PC-9 (cell line): Measurements from ENCODE around the gene SLC43A1. TPM values are rescaled to one million over a fixed set of nuclear protein-coding genes. Genes with fewer than 3 reads are reported as not detected.
A peak's percentile ranks its signal among the peaks of the same experiment; 100 is the strongest.

Experiments
- BruUV-seq: library from RNA; stranded (reverse); fragments of 400-500 nt; replicated peaks from 2 replicates; lab custom pipeline; 2021; lab: Mats Ljungman, UMichigan
- CTCF ChIA-PET: fragments of 300-600 bp; sonication (Branson Sonifier 250); formaldehyde crosslinking; loops from one replicate; lab custom pipeline; 2022; ENCODE audit warnings: antibody characterized with exemption; lab: Charles Lee
- POLR2A ChIA-PET: fragments of 300-600 bp; sonication (Branson Sonifier 250); formaldehyde crosslinking; loops from one replicate; lab custom pipeline; 2022; ENCODE audit warnings: antibody characterized with exemption; ENCODE audit not compliant: unreplicated experiment; lab: Charles Lee
- DNase-seq, 2 experiments: peaks; one replicate each; pipeline versions ENCODE4 v3.0.0 to v3.0.0-alpha.2; 2015 to 2022; ENCODE audit warnings: mixed read lengths in 1 of 2
- H2AFZ ChIP-seq: fragments of 200-600 bp; sonication (generic); 2 replicates; pipeline ENCODE4 v1.8.1; 2017; ENCODE audit warnings: antibody characterized with exemption
- H3F3A ChIP-seq: fragments of 200-600 bp; sonication (generic); 2 replicates; pipeline ENCODE4 v1.8.1; 2017; ENCODE audit warnings: antibody characterized with exemption, mild to moderate bottlenecking, low read depth; ENCODE audit not compliant: insufficient read depth
- H3K27ac ChIP-seq: fragments of 200-600 bp; sonication (generic); 2 replicates; pipeline ENCODE4 v1.6.1; 2016; ENCODE audit warnings: mixed run types
- H3K27me3 ChIP-seq: fragments of 200-600 bp; sonication (generic); 2 replicates; pipeline ENCODE4 v1.6.1; 2016; ENCODE audit warnings: low read depth, mixed run types; ENCODE audit not compliant: insufficient read depth
- H3K36me3 ChIP-seq: fragments of 200-600 bp; sonication (generic); 2 replicates; pipeline ENCODE4 v1.6.1; 2016; ENCODE audit warnings: low read depth, mixed run types
- H3K4me1 ChIP-seq: fragments of 200-600 bp; sonication (generic); replicated peaks from 2 replicates; pipeline ENCODE4 v1.6.1; 2016; ENCODE audit warnings: mixed run types; ENCODE audit not compliant: insufficient read depth
- H3K4me2 ChIP-seq: fragments of 200-600 bp; sonication (generic); 2 replicates; pipeline ENCODE4 v1.6.1; 2017; ENCODE audit warnings: mixed run types
- H3K4me3 ChIP-seq: fragments of 200-600 bp; sonication (generic); 2 replicates; pipeline ENCODE4 v1.6.1; 2016; ENCODE audit warnings: mixed run types
- H3K79me2 ChIP-seq: fragments of 200-600 bp; sonication (generic); 2 replicates; pipeline ENCODE4 v1.6.1; 2017; ENCODE audit warnings: low read depth, mixed run types
- H3K9me2 ChIP-seq: fragments of 200-600 bp; sonication (generic); 2 replicates; pipeline ENCODE4 v1.8.1; 2017; ENCODE audit warnings: mild to moderate bottlenecking; ENCODE audit not compliant: insufficient read depth
- H3K9me3 ChIP-seq: fragments of 200-600 bp; sonication (generic); 2 replicates; pipeline ENCODE4 v1.8.1; 2016; ENCODE audit warnings: low read depth; ENCODE audit not compliant: insufficient read depth
- H4K20me1 ChIP-seq: fragments of 200-600 bp; sonication (generic); 2 replicates; pipeline ENCODE4 v1.8.1; 2017; ENCODE audit not compliant: insufficient read depth
- EZH2 ChIP-seq: fragments of 200-600 bp; sonication (generic); IDR thresholded peaks from 2 replicates; pipeline ENCODE4 v1.8.0; 2017; ENCODE audit warnings: antibody characterized with exemption, low read depth
- intact Hi-C: fragments of 100-400 bp; cut with micrococcal nuclease; formaldehyde crosslinking; loops from one replicate; pipeline ENCODE4 v1.10.0; 2022; ENCODE audit not compliant: unreplicated experiment
- total RNA-seq: library from RNA; stranded (reverse); gene quantifications from 2 replicates; pipeline ENCODE4 v1.2.3, GENCODE V29; 2021
- TF ChIP-seq, protein P1 (sequence below): fragments of 200-600 bp; sonication (generic); conservative IDR thresholded peaks from 2 replicates; pipeline ENCODE4 v1.6.1; 2017; ENCODE audit warnings: mixed run types, antibody characterized with exemption, mild to moderate bottlenecking, moderate library complexity

Gene SLC43A1
- total RNA-seq, 1 experiment from 2014 or later = 4.0 TPM

DNA sequence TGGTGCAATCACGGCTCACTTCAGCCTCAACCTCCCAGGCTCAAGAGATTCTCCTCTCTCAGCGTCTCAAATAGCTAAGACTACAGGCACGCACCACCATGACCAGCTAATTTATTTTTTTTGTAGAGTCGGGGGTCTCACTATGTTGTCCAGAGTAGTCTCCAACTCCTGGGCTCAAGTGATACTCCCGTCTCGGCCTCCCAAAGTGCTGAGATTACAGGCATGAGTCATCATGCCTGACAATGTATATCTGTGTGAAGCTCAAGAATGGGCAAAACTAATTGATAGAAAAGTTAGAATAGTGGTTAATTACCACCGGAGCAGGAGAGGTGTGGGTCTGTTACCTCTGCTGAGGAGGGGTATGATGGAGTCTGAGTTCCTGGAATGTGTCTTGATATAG, 79.5 kb downstream of the SLC43A1 start:
- Histone ChIP-seq H3K27me3 (no peaks in the 10 kb centered on the region), H4K20me1 (no peaks in the 10 kb centered on the region), H3K4me2 (no peak overlapping the region), H2AFZ (no peak overlapping the region), H3K4me1 (peaks cover 38% of the 10 kb centered on the region), H3K9me3 (no peaks in the 10 kb centered on the region), H3K4me3 (no peak overlapping the region), H3K9me2 (no peaks in the 10 kb centered on the region), H3K79me2 (no peaks in the 10 kb centered on the region), H3K27ac (no peak overlapping the region), H3F3A (peaks cover 21% of the 10 kb centered on the region), H3K36me3 (no peaks in the 10 kb centered on the region)
- TF ChIP-seq, protein P1, sequence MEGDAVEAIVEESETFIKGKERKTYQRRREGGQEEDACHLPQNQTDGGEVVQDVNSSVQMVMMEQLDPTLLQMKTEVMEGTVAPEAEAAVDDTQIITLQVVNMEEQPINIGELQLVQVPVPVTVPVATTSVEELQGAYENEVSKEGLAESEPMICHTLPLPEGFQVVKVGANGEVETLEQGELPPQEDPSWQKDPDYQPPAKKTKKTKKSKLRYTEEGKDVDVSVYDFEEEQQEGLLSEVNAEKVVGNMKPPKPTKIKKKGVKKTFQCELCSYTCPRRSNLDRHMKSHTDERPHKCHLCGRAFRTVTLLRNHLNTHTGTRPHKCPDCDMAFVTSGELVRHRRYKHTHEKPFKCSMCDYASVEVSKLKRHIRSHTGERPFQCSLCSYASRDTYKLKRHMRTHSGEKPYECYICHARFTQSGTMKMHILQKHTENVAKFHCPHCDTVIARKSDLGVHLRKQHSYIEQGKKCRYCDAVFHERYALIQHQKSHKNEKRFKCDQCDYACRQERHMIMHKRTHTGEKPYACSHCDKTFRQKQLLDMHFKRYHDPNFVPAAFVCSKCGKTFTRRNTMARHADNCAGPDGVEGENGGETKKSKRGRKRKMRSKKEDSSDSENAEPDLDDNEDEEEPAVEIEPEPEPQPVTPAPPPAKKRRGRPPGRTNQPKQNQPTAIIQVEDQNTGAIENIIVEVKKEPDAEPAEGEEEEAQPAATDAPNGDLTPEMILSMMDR = no peak
- TF ChIP-seq EZH2 = no peak
- ChIA-PET POLR2A (no interaction called here), CTCF (interaction anchor here (0.7 kb wide), 1 partner anchor 50 kb away, joined by 7 read pairs; no protein-coding TSS in a partner anchor)
- DNase-seq = no peak
- intact Hi-C loops = no loop called here
- BruUV-seq = no TSS peak

DNA sequence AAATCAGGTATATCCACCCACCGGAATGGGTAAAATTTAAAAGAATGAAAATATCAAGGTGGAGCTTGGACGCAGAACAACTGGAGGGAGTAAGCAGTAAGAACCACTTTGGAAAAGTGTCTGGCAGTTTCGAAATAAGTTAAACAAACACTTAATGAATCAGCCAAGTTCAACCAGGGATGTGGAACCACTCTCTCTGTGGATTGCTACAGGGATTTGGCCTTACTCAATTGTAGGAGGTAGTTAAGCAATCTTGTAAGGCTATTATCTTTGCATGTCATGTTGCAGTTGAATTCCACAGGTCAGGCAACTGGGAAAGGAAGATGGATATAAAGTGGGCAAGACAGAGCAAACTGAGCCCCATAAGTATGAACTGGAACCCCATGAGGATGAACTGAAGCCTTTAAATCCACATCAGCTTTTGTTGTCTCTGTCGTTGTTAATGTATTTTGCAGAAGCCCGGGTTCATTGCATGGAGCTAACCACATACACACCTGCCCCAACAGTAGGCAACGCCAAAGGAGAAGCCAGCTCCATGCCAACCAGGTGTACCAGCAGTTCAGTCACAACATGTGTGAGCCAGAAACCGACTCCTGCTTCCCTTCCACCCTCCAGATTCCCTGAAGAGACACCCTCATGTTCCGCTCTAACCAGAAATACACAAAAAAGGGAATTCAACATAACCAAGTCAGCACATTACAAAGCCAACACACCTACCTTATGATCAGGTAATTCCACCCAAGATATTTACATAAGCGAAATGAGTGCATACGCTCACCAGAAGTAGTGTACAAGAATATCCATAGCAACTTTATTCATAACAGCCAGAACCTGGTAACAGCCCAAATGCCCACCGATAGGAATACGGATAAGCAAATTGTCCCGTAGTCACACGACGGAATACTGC, 80.6 kb downstream of the SLC43A1 start:
- BruUV-seq = no TSS peak
- Histone ChIP-seq H3K36me3 (no peaks in the 10 kb centered on the region), H3K4me1 (peaks cover 34% of the 10 kb centered on the region), H3K79me2 (no peaks in the 10 kb centered on the region), H3K9me3 (no peaks in the 10 kb centered on the region), H2AFZ (no peak overlapping the region; the same call in 1 of the 2 replicates), H3F3A (peaks cover 21% of the 10 kb centered on the region), H4K20me1 (no peaks in the 10 kb centered on the region), H3K4me3 (peak overlapping the region; percentile 7; the same call in 1 of the 2 replicates), H3K27ac (peak overlapping the region; percentile 60), H3K9me2 (no peaks in the 10 kb centered on the region), H3K27me3 (no peaks in the 10 kb centered on the region), H3K4me2 (peak overlapping the region; percentile 55)
- ChIA-PET CTCF (interaction anchor here (0.6 kb wide), 1 partner anchor 44 kb away, joined by 5 read pairs; no protein-coding TSS in a partner anchor), POLR2A (no interaction called here)
- peak; percentile 13 to 97 for DNase-seq
- no peak for TF ChIP-seq EZH2
- TF ChIP-seq, protein P1 = no peak
- intact Hi-C loops = no loop called here

Other genes with a start within 250 kb of the SLC43A1 start
- gene TNKS1BP1, start 190.8 kb downstream of the SLC43A1 start, total RNA-seq = 181 and 218 TPM in 2 replicates
- 286 and 290 TPM in 2 replicates for gene SSRP1, start 179.8 kb downstream of the SLC43A1 start, total RNA-seq
- gene P2RX3, start 177.3 kb downstream of the SLC43A1 start, total RNA-seq = not detected in 2 replicates
- gene PRG3, start 134.6 kb downstream of the SLC43A1 start, total RNA-seq = not detected in 2 replicates
- gene PRG2, start 125.1 kb downstream of the SLC43A1 start, total RNA-seq = not detected in 2 replicates
- gene SLC43A3, start 88.6 kb downstream of the SLC43A1 start, total RNA-seq = 35.7 and 41.3 TPM in 2 replicates
- gene RTN4RL2, start 55.2 kb downstream of the SLC43A1 start, total RNA-seq = 3.4 and 4.6 TPM in 2 replicates
- 90.2 and 94.7 TPM in 2 replicates for gene TIMM10, start 15.1 kb upstream of the SLC43A1 start, total RNA-seq
- gene SMTNL1, start 21.9 kb upstream of the SLC43A1 start, total RNA-seq = not detected in 2 replicates
- 121 and 122 TPM in 2 replicates for gene UBE2L6, start 52.0 kb upstream of the SLC43A1 start, total RNA-seq
- 3.1 TPM in 2 replicates for gene SERPING1, start 82.0 kb upstream of the SLC43A1 start, total RNA-seq
- 0.48 and 0.98 TPM in 2 replicates for gene YPEL4, start 134.2 kb upstream of the SLC43A1 start, total RNA-seq
- 23.4 and 24.2 TPM in 2 replicates for gene CLP1, start 142.1 kb upstream of the SLC43A1 start, total RNA-seq
- gene ZDHHC5, start 152.4 kb upstream of the SLC43A1 start, total RNA-seq = 94.2 and 101 TPM in 2 replicates
- 25.3 and 26.9 TPM in 2 replicates for gene MED19, start 196.5 kb upstream of the SLC43A1 start, total RNA-seq
- gene TMX2, start 196.9 kb upstream of the SLC43A1 start, total RNA-seq = 124 and 138 TPM in 2 replicates
- gene SELENOH, start 225.8 kb upstream of the SLC43A1 start, total RNA-seq = 211 and 318 TPM in 2 replicates
- gene BTBD18, start 236.1 kb upstream of the SLC43A1 start, total RNA-seq = not detected in 2 replicates
- 340 and 413 TPM in 2 replicates for gene CTNND1, start 246.1 kb upstream of the SLC43A1 start, total RNA-seq